ENCODE data around the gene PARP16.
"Not testable (repeated sequence)": the region's sequence is repeated elsewhere in the genome, so short reads cannot be mapped to it uniquely, and the experiment has no call there.

DNA sequence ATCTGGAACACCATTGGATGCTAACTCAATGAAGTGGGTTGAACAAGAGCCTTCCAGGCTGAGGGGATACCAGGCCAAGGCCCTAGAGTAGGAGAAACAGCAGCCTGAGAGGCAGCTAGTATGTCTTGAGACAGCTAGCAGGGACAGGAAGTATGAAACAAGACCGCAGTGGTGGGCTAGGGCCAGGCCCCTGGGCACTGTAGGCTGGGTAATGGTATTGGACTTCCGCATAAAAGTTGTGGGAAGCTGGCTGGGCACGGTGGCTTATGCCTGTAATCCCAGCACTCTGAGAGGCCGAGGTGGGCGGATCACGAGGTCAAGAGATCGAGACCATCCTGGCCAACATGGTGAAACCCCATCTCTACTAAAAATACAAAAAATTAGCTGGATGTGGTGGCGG lies 50.2 kb downstream of the PARP16 start:
- TF ChIP-seq CTCF (IDR thresholded peaks at IDR 0.05); POLR2AphosphoS5 (IDR thresholded peaks at IDR 0.05; ENCODE audit: insufficient read depth in 1 of 2, low read depth in 1 of 2): not testable (repeated sequence)

Measured in vagina (tissue), 2 donors.